HepG2 (cell line): ENCODE results near the gene ATP6V1C2. TPM values are rescaled to one million over a fixed set of nuclear protein-coding genes. Genes with fewer than 3 reads are reported as not detected.
A peak's percentile ranks its signal among the peaks of the same experiment; 100 is the strongest.

Source experiments
- GABPA ChIP-seq, 2 experiments: IDR thresholded peaks; 2 replicates each; pipeline ENCODE4 v1.6.1; 2011 to 2016; ENCODE audit warnings: low read depth in 2 of 2, low read length in 1 of 2, missing biosample characterization in 1 of 2, missing genetic modification characterization in 1 of 2
- MBNL3 ChIP-seq: fragments of 250-450 bp; sonication (Bioruptor Pico); conservative IDR thresholded peaks from 2 replicates; pipeline ENCODE4 v1.8.0; 2022; ENCODE audit warnings: mild to moderate bottlenecking, inconsistent platforms
- MTA3 ChIP-seq: sonication (generic); formaldehyde crosslinking; IDR thresholded peaks from 2 replicates; pipeline ENCODE4 v1.4.0; 2020; ENCODE audit warnings: missing genetic modification reagents
- PITX1 ChIP-seq: sonication (generic); formaldehyde crosslinking; IDR thresholded peaks from 2 replicates; pipeline ENCODE4 v1.5.1; 2020; ENCODE audit warnings: mild to moderate bottlenecking, missing genetic modification reagents
- SCMH1 ChIP-seq: sonication (generic); formaldehyde crosslinking; IDR thresholded peaks from 2 replicates; pipeline ENCODE4 v1.9.0; 2021; ENCODE audit warnings: missing genetic modification reagents, mild to moderate bottlenecking, borderline replicate concordance
- SKI ChIP-seq: fragments of 450-650 bp; IDR thresholded peaks from one replicate; pipeline ENCODE4 v1.6.1; 2018; ENCODE audit warnings: mild to moderate bottlenecking; ENCODE audit not compliant: partially characterized antibody
- TBX2 ChIP-seq: sonication (generic); formaldehyde crosslinking; IDR thresholded peaks from 2 replicates; pipeline ENCODE4 v1.5.0; 2020; ENCODE audit warnings: missing genetic modification reagents, mild to moderate bottlenecking, borderline replicate concordance
- ZBTB46 ChIP-seq: sonication (generic); formaldehyde crosslinking; IDR thresholded peaks from 2 replicates; pipeline ENCODE4 v1.4.0; 2020; ENCODE audit warnings: mild to moderate bottlenecking, missing genetic modification reagents, borderline replicate concordance
- ZNF879 ChIP-seq: sonication (generic); formaldehyde crosslinking; IDR thresholded peaks from 2 replicates; pipeline ENCODE4 v1.8.1; 2023; ENCODE audit warnings: missing genetic modification reagents
- polyA plus RNA-seq, 8 experiments: library from polyadenylated mRNA; depleted of rRNA in 3 of 8; stranded (reverse) in 7 of 8; unstranded in 1 of 8; fragments of >200 nt; fragmentation: Illumina TruSeq in 4 of 8; extraction: Trizol in 4 of 8; gene quantifications; 2 replicates each; pipeline versions ENCODE4 v1.2.1 to v1.2.3, GENCODE V29; 2011 to 2016; ENCODE audit warnings: low read depth in 4 of 8, missing spikeins in 1 of 8, mixed read lengths in 1 of 8; ENCODE audit not compliant: insufficient read depth in 1 of 8
- total RNA-seq, 5 experiments: library from RNA; depleted of rRNA; stranded (reverse); fragments of >200 nt; fragmentation: Illumina TruSeq; extraction: Trizol; gene quantifications; 2 replicates each; pipeline ENCODE4 v1.2.3, GENCODE V29; 2016; ENCODE audit warnings: low read depth in 1 of 5
- TF ChIP-seq, protein P1 (sequence below): sonication (generic); formaldehyde crosslinking; IDR thresholded peaks from 2 replicates; pipeline ENCODE4 v1.4.0; 2020; ENCODE audit warnings: missing genetic modification reagents, mild to moderate bottlenecking, borderline replicate concordance
- TF ChIP-seq, protein P2 (sequence below): sonication (generic); formaldehyde crosslinking; IDR thresholded peaks from 2 replicates; pipeline ENCODE4 v1.4.0; 2020; ENCODE audit warnings: mild to moderate bottlenecking, missing genetic modification reagents
- TF ChIP-seq, protein P3 (sequence below): sonication (generic); formaldehyde crosslinking; IDR thresholded peaks from 2 replicates; pipeline ENCODE4 v1.4.0; 2020; ENCODE audit warnings: mild to moderate bottlenecking, missing genetic modification reagents
- TF ChIP-seq, protein P4 (sequence below), 2 experiments: IDR thresholded peaks; 2 replicates each; pipeline ENCODE4 v1.6.1; 2011 to 2012; ENCODE audit warnings: low read length in 2 of 2, borderline replicate concordance in 1 of 2, low read depth in 1 of 2, mild to moderate bottlenecking in 1 of 2, moderate library complexity in 1 of 2

ATP6V1C2 gene
- total and polyA plus RNA-seq, 2 of the 13 experiments (the other 11 are each of a cell fraction or from before 2014, with no cell fraction given): 0.04 to 0.29 TPM

DNA sequence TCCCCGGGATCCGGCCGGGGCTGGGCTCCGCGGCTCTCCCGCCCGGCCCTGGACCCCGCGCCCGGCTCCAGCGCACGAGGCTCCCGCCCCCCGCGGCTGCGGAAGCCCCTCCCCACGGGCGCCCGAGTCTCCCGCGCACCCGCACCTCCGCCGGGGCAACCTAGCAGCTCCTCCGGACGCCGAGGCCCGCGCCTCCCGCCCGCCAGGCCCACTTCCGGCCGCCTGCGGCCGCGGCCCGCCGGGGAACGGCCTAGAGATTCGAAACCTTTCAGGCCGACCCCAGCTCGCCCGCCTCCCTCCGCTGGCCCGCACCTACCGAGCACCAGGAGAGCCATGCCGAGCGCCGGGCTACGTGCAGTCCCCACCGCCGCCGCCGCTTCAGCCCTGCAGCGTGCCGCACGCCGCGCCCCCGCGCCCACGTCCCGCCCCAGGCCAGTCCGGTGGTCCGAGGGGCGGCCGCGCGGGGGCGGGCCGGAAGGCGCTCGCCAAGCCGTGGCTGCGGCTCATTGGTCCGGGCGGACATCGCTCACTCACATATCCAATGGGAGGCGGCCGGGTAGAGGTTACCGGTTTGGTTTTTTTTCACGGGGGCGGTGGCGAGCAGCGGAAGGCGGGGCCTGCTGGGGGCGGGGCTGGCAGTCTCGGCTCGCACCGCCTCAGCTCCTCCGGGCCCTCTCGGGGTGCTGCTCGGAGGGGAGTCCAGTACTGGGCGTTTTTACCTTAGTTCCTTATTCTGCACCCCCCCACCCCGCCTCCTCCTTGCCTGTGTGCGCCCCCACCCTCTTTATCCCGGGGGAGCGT lies 91.1 kb downstream of the ATP6V1C2 start, which contains the start of gene PDIA6 (continued):
- TF ChIP-seq MBNL3 (CRISPR knock-in tag): no peak
- peak; percentile 77 for TF ChIP-seq GABPA (IDR thresholded peaks at IDR 0.05; ENCODE audit: low read depth, low read length)
- peak; percentile 83 for TF ChIP-seq GABPA (CRISPR knock-in tag; IDR thresholded peaks at IDR 0.05; ENCODE audit: low read depth)
- no peak for TF ChIP-seq SCMH1 (CRISPR knock-in tag)
- TF ChIP-seq, protein P1, sequence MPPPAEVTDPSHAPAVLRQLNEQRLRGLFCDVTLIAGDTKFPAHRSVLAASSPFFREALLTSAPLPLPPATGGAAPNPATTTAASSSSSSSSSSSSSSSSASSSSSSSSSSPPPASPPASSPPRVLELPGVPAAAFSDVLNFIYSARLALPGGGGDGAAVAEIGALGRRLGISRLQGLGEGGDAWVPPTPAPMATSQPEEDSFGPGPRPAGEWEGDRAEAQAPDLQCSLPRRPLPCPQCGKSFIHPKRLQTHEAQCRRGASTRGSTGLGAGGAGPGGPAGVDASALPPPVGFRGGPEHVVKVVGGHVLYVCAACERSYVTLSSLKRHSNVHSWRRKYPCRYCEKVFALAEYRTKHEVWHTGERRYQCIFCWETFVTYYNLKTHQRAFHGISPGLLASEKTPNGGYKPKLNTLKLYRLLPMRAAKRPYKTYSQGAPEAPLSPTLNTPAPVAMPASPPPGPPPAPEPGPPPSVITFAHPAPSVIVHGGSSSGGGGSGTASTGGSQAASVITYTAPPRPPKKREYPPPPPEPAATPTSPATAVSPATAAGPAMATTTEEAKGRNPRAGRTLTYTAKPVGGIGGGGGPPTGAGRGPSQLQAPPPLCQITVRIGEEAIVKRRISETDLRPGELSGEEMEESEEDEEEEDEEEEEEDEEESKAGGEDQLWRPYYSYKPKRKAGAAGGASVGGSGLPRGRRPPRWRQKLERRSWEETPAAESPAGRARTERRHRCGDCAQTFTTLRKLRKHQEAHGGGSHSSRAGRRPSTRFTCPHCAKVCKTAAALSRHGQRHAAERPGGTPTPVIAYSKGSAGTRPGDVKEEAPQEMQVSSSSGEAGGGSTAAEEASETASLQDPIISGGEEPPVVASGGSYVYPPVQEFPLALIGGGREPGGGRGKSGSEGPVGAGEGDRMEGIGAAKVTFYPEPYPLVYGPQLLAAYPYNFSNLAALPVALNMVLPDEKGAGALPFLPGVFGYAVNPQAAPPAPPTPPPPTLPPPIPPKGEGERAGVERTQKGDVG (CRISPR knock-in tag): no peak
- no peak for TF ChIP-seq ZBTB46 (CRISPR knock-in tag)
- TF ChIP-seq, protein P2, sequence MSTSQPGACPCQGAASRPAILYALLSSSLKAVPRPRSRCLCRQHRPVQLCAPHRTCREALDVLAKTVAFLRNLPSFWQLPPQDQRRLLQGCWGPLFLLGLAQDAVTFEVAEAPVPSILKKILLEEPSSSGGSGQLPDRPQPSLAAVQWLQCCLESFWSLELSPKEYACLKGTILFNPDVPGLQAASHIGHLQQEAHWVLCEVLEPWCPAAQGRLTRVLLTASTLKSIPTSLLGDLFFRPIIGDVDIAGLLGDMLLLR (CRISPR knock-in tag): no peak
- TF ChIP-seq ZNF879: no peak
- no peak for TF ChIP-seq MTA3 (CRISPR knock-in tag)
- TF ChIP-seq, protein P3, sequence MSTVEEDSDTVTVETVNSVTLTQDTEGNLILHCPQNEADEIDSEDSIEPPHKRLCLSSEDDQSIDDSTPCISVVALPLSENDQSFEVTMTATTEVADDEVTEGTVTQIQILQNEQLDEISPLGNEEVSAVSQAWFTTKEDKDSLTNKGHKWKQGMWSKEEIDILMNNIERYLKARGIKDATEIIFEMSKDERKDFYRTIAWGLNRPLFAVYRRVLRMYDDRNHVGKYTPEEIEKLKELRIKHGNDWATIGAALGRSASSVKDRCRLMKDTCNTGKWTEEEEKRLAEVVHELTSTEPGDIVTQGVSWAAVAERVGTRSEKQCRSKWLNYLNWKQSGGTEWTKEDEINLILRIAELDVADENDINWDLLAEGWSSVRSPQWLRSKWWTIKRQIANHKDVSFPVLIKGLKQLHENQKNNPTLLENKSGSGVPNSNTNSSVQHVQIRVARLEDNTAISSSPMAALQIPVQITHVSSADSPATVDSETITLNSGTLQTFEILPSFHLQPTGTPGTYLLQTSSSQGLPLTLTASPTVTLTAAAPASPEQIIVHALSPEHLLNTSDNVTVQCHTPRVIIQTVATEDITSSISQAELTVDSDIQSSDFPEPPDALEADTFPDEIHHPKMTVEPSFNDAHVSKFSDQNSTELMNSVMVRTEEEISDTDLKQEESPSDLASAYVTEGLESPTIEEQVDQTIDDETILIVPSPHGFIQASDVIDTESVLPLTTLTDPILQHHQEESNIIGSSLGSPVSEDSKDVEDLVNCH (CRISPR knock-in tag): no peak
- TF ChIP-seq SKI: peak; percentile 65
- no peak for TF ChIP-seq PITX1
- TF ChIP-seq TBX2 (CRISPR knock-in tag): peak; percentile 4; the same call in 1 of the 2 replicates
- TF ChIP-seq, protein P4, sequence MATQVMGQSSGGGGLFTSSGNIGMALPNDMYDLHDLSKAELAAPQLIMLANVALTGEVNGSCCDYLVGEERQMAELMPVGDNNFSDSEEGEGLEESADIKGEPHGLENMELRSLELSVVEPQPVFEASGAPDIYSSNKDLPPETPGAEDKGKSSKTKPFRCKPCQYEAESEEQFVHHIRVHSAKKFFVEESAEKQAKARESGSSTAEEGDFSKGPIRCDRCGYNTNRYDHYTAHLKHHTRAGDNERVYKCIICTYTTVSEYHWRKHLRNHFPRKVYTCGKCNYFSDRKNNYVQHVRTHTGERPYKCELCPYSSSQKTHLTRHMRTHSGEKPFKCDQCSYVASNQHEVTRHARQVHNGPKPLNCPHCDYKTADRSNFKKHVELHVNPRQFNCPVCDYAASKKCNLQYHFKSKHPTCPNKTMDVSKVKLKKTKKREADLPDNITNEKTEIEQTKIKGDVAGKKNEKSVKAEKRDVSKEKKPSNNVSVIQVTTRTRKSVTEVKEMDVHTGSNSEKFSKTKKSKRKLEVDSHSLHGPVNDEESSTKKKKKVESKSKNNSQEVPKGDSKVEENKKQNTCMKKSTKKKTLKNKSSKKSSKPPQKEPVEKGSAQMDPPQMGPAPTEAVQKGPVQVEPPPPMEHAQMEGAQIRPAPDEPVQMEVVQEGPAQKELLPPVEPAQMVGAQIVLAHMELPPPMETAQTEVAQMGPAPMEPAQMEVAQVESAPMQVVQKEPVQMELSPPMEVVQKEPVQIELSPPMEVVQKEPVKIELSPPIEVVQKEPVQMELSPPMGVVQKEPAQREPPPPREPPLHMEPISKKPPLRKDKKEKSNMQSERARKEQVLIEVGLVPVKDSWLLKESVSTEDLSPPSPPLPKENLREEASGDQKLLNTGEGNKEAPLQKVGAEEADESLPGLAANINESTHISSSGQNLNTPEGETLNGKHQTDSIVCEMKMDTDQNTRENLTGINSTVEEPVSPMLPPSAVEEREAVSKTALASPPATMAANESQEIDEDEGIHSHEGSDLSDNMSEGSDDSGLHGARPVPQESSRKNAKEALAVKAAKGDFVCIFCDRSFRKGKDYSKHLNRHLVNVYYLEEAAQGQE (IDR thresholded peaks at IDR 0.05; ENCODE audit: borderline replicate concordance in 1 of 2, low read depth in 1 of 2, low read length in 2 of 2): peak in 1 of 2 experiments; percentile 51; a peak in 1 of 4 replicates
